HTR-8/SVneo (cell line): ENCODE data around the gene UNC93B1.

ENCODE experiments used
- DNase-seq: peaks from one replicate; pipeline ENCODE4 v3.0.0; 2011; ENCODE audit warnings: low spot score, mixed read lengths; ENCODE audit not compliant: insufficient read length
- FAIRE-seq: peaks from 2 replicates; lab custom pipeline; 2011; peaks lifted over from hg19 to GRCh38; lab: Jason Lieb, UNC

UNC93B1 gene

DNA sequence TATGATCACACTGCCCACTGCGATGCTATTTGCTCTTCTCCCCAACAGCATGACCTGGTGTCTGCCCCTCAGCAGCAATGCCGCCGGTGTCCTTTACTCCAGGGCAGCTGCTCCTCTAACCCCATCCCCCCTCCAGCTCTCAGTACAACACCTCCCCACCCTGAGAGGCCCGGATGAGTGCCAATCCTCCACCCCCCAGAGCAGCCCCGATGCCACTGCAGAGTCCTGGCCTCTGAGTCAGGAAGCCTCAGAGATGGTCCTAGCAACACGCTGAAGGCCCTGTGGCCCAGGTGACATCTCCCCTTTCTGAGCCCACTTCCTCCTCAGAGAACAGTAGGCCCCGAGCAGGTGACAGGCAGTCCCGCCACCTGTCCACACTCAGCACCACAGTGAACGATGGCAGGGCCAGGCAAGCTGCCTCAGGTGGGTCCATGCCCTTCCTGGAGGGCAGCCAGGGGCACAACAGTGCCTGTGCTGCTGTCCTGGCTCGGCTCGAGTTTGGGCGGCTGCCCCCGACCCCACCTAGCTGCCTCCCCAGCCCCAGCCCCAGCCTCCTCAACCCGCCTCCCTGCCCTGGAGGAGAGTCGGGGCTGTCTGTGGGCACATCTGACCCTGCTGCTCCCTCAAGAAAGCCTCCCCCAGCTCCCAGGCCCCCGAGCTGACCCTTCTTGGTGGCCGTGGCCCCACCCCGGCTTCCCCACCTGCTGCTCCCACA lies 22.7 kb upstream of the UNC93B1 start:
- FAIRE-seq (no peak), DNase-seq (no peak)

- FAIRE-seq, result peak; percentile 88
These were observed 21.1 kb upstream of the UNC93B1 start for GRCh38 chr11:68025047-68025446.

DNA sequence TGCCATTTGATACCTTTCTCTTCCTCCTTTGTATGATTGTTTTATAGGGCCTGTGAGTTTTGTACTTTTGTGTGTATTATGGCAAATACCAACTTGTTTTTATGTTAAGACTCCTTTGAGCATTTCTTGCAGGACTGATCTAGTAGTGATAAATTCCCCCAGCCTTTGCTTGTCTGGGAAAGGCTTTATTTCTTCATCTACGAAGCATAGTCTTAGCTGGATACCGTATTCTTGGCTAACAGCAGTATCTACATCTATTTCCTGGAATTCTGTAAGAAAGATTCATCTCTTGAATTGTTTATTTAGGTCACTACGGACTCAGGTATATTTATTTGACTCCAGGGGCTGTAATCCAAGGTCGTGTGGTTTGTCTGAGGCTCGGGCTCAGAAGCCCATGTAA lies 20.6 kb upstream of the UNC93B1 start:
- FAIRE-seq (no peak), DNase-seq (no peak)

More at GRCh38 chr11:68025047-68025446, 21.1 kb upstream of the UNC93B1 start:
- DNase-seq, result no peak

DNA sequence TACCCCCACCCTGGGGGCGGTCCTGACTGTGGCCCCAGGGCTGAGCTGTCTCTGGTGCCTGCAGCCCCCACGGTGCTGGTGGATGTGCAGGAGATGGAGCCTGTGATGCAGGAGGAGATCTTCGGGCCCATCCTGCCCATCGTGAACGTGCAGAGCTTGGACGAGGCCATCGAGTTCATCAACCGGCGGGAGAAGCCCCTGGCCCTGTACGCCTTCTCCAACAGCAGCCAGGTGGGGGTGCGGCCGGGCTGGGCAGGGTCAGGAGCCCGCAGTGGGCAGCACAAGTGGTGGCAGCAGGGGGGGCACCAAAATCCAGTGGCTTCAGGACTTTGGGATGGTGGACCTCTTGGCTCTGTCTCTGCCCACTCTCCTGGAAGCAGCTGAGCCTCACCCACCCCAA lies 18.6 kb upstream of the UNC93B1 start:
- no peak for FAIRE-seq
- DNase-seq, result no peak

DNA sequence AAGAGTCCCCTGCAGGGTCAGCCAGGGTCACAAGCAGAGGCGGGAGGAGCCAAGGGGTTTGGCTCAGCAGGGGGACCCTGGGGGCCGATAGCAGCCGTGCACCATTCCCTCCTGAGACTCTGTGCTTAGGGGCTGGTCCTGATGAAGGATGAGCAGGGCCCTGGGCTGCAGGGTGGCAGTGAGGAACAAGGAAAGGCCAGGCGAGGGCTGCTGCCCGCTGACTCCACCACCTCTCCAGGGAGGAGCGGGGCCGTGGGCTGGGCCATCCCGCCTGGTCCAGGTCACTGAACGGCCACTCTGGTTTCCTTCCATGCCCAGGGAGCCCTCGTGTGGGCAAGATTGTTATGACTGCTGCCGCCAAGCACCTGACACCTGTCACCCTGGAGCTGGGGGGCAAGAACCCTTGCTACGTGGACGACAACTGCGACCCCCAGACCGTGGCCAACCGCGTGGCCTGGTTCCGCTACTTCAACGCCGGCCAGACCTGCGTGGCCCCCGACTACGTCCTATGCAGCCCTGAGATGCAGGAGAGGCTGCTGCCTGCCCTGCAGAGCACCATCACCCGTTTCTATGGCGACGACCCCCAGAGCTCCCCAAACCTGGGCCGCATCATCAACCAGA lies 17.4 kb upstream of the UNC93B1 start:
- peak; percentile 96 for FAIRE-seq

DNA sequence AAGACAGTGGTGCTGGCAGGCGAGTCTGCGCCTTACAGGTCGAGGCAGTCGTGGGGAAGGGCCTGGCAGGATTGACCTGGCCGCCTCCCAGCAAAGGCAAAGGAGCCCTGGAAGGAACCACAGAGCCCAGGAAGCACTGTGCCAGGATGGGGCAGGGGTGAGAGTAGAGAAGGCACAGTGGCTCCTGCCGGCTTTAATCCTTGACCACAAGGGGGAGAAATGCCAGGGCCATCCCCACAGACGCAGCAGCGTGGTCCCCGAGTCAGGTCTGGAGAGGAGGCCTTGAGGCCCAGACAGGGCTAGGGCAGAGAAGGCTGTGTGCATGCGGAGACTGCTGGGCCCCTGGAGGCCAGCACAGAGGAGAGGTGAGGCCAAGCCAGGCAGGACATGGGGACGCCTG lies 16.7 kb upstream of the UNC93B1 start:
- FAIRE-seq, result peak; percentile 75
- no peak for DNase-seq

More for the DNA sequence above, 17.4 kb upstream of the UNC93B1 start:
- DNase-seq, result no peak

DNA sequence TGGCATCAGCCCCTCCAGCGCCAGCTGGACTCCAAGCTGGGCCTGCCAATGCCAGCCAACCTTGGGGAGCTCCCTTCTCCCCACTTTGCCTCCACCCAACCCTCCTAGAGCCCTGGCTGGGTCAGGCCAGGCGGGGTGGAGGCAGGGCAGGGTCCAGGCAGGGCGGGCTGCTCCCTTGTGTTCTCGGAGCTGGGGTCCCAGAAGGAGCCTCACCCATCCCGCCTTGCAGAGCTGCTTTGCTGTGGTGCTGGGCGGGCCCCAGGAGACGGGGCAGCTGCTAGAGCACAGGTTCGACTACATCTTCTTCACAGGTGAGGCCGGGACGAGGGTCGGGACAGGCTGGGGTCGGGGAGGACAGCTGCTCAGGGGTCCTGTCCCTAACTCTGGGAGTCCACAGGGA lies 15.6 kb upstream of the UNC93B1 start:
- DNase-seq, result no peak
- no peak for FAIRE-seq

DNA sequence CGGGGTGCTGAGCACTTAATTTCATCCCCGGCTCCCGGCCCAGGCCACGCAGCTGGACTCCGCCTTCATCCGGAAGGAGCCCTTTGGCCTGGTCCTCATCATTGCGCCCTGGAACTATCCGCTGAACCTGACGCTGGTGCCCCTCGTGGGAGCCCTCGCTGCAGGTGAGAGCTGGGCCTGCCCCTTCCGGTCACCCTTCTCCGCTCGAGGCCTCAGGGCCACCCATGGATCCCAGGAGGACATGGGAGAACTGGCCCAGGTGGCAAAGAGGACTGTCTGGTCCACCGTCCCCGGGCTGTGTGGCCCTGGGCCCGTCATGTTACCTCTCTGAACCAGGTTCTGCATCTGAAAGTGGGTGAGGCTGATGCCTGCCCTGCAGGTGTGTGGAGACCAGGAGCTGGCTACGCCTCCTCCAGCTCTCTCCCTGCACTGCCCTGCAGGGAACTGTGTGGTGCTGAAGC lies 14.9 kb upstream of the UNC93B1 start:
- no peak for DNase-seq
- peak; percentile 78 for FAIRE-seq

DNA sequence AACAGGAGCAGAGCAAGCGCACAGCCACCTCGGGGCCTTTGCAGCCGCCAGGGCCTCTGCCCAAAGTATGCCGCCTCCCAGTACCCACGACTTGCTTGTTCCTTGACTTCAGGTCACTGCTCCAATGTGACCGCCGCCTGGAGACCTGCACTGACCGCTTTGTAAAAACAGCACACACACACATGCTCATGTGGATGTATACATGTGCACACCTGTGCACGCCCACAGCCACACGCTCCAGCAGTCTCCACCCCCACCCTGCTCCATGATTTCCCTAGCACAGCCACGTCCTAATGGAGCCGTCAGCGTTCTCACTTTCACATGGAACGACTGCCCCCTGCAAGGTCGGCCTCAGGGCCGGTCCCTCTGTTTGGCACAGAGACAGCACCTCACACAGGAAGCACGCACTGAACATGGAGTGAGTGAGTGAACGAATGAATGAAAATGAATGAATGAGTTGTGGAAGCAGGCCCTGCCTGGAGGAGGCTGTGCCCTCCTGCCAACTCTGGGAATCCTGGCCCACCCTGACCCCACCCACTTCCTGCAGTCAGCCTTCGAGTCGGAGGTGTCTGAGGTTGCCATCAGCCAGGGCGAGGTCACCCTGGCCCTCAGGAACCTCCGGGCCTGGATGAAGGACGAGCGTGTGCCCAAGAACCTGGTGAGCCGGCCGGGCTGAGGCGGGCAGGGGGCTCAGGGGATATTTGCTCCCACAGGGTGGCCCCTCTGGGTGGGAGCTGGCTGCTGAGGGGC lies 14.3 kb upstream of the UNC93B1 start:
- peak; percentile 94 for FAIRE-seq
- DNase-seq, result no peak

- peak; percentile 90 for FAIRE-seq
- DNase-seq, result no peak
These were observed 13.3 kb upstream of the UNC93B1 start for GRCh38 chr11:68016904-68017817.

GRCh38 chr11:68016161-68016903 lies 12.4 kb upstream of the UNC93B1 start:
- DNase-seq (no peak), FAIRE-seq (peak; percentile 81)

DNA sequence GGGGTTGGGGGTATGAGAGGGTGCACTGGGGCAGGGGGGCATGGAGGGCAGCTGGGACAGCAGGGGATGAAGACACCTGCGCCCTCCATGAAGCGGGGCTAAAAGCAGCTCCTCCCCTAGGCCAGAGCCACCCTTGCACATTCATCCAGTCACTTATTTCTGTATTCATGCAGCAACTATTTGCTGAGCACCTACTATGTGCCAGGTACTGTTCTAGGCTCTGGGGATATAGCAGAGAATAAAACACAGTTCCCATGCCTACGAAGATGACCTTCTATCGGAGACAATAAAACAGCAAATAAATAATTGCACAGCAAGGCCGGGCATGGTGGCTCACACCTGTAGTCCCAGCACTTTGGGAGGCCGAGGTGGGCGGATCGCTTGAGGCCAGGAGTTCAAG lies 11.6 kb upstream of the UNC93B1 start:
- FAIRE-seq (no peak), DNase-seq (no peak)

GRCh38 chr11:68014947-68015447 lies 11.1 kb upstream of the UNC93B1 start:
- DNase-seq (no peak), FAIRE-seq (no peak)

DNA sequence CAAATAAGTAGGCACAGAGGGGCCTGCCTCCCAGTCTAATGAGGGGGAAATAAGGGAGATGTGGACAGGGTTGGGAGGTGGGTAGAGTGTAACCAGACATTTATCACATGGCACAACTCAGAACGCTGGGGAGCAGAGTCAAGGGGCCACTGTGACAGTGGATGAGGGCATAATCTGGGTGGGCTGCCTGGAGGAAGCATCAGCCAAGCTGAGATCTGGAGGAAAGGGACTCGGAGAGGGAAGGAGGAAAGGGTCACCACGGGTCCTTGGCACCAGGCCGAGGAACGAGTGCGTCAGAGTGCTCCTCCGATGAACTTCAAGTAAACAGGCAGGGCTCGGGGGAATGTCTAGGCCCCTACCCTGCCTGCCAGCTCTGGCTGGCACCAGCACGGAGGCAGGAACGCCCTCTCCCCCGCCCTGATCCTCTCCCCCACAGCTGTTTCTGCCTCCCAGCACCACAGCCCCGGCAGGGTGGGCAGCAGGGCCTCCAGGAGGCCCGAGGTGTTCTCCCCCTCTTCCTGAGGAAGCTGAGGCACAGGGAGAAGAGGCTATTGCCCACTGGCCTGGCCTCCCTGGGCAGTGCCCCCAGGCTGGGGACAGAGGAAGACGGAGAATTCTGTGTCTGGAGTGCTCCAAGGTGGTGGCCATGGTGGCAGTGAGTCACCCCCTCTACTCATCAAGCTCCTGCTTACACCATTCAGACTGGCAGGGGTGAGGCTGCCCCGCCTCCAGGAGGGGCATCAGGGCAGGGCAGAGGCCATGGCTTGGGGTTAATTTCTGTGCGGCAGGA lies 10.5 kb upstream of the UNC93B1 start:
- DNase-seq (peak; percentile 88), FAIRE-seq (peak; percentile 99)

DNA sequence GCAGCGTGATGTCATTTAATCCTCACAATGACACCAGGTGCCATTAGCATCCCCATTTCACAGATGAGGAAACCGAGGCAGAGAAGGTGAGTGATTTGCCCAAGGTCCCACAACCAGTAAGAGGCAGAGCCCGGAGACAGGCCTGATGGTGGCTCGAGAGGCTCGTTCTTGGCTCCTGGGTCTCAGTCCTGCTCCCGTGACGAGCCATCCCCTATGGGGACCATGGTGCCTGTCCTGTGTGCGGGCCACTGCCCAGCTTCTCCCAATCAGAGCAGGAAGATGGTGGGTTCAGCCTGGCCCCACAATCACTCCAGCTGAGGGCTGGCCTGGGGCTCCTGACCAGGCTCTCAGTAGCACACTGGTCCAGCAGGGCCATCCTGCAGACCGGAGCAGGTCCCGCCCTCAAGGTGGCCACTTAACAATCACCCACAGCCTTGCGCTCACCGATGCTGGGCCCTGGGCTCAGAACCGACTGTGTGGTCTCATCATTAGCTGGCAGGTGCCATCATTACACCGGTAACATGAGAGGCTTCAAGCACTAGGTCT lies 9.8 kb upstream of the UNC93B1 start:
- FAIRE-seq (no peak), DNase-seq (no peak)

GRCh38 chr11:68012843-68013610 lies 9.1 kb upstream of the UNC93B1 start:
- DNase-seq, result peak; percentile 97
- peak; percentile 100 for FAIRE-seq

DNA sequence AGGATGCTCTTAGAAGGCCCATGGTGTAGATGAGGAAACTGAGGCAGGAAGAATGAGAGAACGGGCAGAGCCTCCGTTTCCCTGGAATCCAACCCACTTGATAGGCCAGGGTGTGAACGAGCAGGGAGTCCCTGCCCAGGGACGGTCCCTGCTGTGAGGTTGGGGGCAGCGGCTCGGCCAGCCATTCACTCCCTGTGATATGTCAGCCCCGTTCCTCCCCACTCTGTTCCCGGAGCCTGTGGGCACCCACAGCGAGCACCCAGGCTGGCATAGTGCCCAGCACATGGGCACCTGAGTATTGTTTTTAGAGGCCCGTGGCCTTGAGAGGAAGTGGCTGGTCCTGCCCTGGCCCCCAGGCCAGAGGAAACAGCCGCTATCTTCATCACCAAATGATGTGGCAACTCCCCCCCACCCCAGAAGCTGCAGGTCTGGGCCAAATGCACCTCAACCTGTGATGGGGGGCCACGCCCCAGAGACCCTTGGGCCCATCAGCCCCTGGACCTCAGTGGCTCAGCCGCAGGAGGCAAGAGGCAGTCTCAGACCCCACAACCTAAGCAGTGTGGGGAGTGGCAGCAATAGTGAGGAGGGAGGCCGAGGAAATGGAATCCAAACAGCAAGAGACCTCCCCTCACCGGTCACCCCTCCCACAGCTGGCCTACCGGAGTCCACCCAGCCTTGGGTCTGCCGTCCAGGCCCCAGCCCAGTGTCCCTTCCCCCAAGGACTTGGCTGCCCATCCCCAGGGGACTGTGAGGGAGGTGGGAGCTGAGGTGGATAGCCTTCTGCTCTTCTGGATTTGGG lies 8.3 kb upstream of the UNC93B1 start:
- peak; percentile 65 for FAIRE-seq

More for the DNA sequence above, 8.3 kb upstream of the UNC93B1 start:
- DNase-seq, result no peak
